ENCODE data around the gene ITM2B.

ITM2B gene

GRCh38 chr13:48304143-48304876 lies 71.3 kb downstream of the ITM2B start:
- DNase-seq (ENCODE audit: extremely low read depth, insufficient read length): peak; percentile 71
- TF ChIP-seq, protein P1, sequence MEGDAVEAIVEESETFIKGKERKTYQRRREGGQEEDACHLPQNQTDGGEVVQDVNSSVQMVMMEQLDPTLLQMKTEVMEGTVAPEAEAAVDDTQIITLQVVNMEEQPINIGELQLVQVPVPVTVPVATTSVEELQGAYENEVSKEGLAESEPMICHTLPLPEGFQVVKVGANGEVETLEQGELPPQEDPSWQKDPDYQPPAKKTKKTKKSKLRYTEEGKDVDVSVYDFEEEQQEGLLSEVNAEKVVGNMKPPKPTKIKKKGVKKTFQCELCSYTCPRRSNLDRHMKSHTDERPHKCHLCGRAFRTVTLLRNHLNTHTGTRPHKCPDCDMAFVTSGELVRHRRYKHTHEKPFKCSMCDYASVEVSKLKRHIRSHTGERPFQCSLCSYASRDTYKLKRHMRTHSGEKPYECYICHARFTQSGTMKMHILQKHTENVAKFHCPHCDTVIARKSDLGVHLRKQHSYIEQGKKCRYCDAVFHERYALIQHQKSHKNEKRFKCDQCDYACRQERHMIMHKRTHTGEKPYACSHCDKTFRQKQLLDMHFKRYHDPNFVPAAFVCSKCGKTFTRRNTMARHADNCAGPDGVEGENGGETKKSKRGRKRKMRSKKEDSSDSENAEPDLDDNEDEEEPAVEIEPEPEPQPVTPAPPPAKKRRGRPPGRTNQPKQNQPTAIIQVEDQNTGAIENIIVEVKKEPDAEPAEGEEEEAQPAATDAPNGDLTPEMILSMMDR (IDR thresholded peaks at IDR 0.05; ENCODE audit: insufficient read depth, low read length, poor library complexity, severe bottlenecking): no peak
- H3K4me3 ChIP-seq (replicated peaks; ENCODE audit: low read depth, low read length): peak overlapping the region; percentile 90
- no peaks in the 10 kb centered on the region; the same call in 1 of the 2 replicates for H3K36me3 ChIP-seq (ENCODE audit: control insufficient read depth, insufficient read depth, low read length)
- H3K27me3 ChIP-seq (replicated peaks; ENCODE audit: control insufficient read depth, insufficient read depth, low read length): no peaks in the 10 kb centered on the region

DNA sequence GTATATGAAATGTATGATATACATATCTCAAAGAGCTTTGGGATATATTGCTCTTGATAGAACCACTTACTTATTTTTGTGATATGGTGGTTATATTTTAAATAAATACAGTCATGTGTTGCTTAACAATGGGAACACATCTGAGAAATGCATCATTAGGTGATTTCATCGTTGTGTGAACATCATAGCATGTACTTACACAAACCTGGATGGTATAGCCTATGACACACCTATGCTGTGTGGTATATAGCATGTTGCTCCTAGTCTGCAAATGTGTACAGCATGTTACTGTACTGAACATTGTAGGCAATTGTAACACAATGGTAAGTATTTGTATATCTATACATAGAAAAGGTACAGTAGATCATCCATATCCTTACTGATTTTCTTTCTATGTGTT lies 78.2 kb downstream of the ITM2B start:
- Histone ChIP-seq H3K36me3 (ENCODE audit: control insufficient read depth, insufficient read depth, low read length) (no peaks in the 10 kb centered on the region; the same call in none of the 2 replicates), H3K4me3 (replicated peaks; ENCODE audit: low read depth, low read length) (no peak overlapping the region), H3K27me3 (replicated peaks; ENCODE audit: control insufficient read depth, insufficient read depth, low read length) (no peaks in the 10 kb centered on the region)
- no peak for DNase-seq (ENCODE audit: extremely low read depth, insufficient read length)
- TF ChIP-seq, protein P1 (IDR thresholded peaks at IDR 0.05; ENCODE audit: insufficient read depth, low read length, poor library complexity, severe bottlenecking): no peak

GRCh38 chr13:48315969-48316650 lies 83.1 kb downstream of the ITM2B start:
- Histone ChIP-seq H3K4me3 (replicated peaks; ENCODE audit: low read depth, low read length) (no peak overlapping the region), H3K27me3 (replicated peaks; ENCODE audit: control insufficient read depth, insufficient read depth, low read length) (no peaks in the 10 kb centered on the region), H3K36me3 (ENCODE audit: control insufficient read depth, insufficient read depth, low read length) (peaks cover 22% of the 10 kb centered on the region)
- DNase-seq (ENCODE audit: extremely low read depth, insufficient read length): no peak
- TF ChIP-seq, protein P1 (IDR thresholded peaks at IDR 0.05; ENCODE audit: insufficient read depth, low read length, poor library complexity, severe bottlenecking): no peak

DNA sequence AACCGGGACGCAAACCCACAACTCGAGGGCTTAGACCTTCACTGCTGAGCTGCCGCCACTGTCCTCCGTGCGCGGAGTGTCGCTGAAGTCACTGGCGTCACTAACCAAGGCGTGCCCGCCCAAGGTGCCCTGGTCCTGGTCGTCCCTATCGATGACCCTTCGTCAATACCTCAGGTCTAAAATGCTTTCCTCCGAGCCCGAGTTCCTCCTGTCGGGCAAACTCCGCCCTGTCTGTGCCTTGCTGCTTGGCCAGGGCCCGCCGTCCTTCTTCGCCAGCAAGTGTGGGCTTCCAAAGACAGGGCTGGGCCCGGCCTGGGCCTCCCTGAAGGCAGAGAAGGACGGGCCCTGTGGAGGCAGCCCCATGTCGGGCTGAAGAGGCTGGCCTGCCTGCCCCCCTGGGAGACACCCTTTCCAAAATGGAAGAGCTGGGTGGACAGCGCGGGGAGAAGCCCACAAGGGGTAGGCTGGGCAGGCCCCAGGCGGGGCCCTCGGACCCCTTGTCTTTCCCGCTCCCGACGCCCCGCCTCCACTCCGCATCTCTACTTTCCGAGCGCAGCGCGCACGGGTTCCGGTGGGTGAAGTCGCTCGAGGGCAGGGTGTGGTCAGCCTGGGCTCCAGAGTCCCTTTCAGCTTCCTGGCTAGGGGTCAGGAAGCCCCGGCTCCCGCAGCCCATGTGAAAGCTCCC lies 84.0 kb downstream of the ITM2B start:
- TF ChIP-seq, protein P1 (IDR thresholded peaks at IDR 0.05; ENCODE audit: insufficient read depth, low read length, poor library complexity, severe bottlenecking): no peak
- Histone ChIP-seq H3K36me3 (ENCODE audit: control insufficient read depth, insufficient read depth, low read length) (peaks cover 22% of the 10 kb centered on the region), H3K27me3 (replicated peaks; ENCODE audit: control insufficient read depth, insufficient read depth, low read length) (no peaks in the 10 kb centered on the region), H3K4me3 (replicated peaks; ENCODE audit: low read depth, low read length) (no peak overlapping the region)
- no peak for DNase-seq (ENCODE audit: extremely low read depth, insufficient read length)

DNA sequence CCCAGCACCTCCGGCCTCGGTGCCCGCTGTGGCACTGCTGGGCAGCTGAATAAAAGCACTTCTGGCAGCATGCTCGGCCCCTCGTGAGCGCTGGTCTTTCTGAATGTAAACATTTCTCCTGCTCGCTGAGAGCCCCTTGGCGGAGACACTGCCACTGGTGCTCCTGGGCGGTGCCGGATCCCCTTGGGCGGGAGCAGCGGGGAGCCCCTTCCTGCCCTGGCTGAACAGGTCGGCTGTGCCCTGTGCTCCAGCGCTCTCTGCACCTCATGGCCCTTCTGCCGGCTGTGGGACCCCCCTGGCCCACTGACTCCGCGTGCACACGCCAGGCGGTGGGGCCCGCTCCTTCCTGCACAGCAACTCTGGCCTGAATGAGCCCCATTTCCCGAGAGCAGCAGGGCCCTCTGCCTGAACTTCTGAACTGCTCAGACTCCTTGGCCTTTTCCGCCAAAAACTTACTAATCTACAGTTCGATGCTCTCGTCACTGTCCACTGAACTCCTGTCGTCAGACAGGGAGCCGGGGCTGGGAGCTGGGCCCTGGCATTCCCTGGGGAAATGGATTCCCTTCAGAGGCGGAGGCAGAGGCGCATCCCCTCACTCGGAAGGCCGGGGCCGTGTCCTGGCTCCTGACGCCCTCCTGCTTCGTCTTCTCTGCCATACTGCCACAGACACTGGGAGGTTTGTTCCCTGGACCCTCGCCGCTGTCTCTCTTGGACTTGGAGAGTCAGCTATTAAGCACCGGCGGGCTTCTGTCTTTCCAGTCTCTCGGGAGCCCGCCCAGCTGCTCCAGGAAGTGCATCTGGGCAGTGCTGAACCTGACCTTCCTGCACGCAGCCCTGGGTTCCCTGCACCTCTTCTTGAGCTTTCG lies 84.7 kb downstream of the ITM2B start:
- Histone ChIP-seq H3K36me3 (ENCODE audit: control insufficient read depth, insufficient read depth, low read length) (peaks cover 22% of the 10 kb centered on the region), H3K27me3 (replicated peaks; ENCODE audit: control insufficient read depth, insufficient read depth, low read length) (no peaks in the 10 kb centered on the region), H3K4me3 (replicated peaks; ENCODE audit: low read depth, low read length) (no peak overlapping the region)
- TF ChIP-seq, protein P1 (IDR thresholded peaks at IDR 0.05; ENCODE audit: insufficient read depth, low read length, poor library complexity, severe bottlenecking): no peak
- DNase-seq (ENCODE audit: extremely low read depth, insufficient read length): no peak
